ENCODE results near the gene ENTHD1.

- TF ChIP-seq CTCF (IDR thresholded peaks at IDR 0.05; ENCODE audit: control extremely low read depth in 1 of 3, insufficient read depth in 1 of 3, low read depth in 1 of 3, low read length in 3 of 3) (no peak), ATF3 (IDR thresholded peaks at IDR 0.05; ENCODE audit: insufficient read depth, low read depth, low read length) (no peak), POLR2AphosphoS5 (IDR thresholded peaks at IDR 0.05; ENCODE audit: low read depth, low read length) (no peak), PHF8 (conservative IDR thresholded peaks at IDR 0.05; ENCODE audit: low read depth, low read length) (no peak), RNF2 (IDR thresholded peaks at IDR 0.05; ENCODE audit: borderline replicate concordance, low read depth, low read length, missing control alignments, poor library complexity, severe bottlenecking) (no peak), EZH2 (IDR thresholded peaks at IDR 0.05; ENCODE audit: low read depth, low read length, severe bottlenecking) (no peak)
Measured at GRCh38 chr22:39925909-39926679, 32.5 kb upstream of the ENTHD1 start.

Data from H1 (cell line).